ENCODE results near the gene EVC2.

- TF ChIP-seq CTCF (IDR thresholded peaks at IDR 0.05) (peak in 1 of 7 experiments; percentile 5), POLR2A (IDR thresholded peaks at IDR 0.05) (no peak)
Observed at GRCh38 chr4:5632066-5632440, 76.3 kb downstream of the EVC2 start.

Measured in body of pancreas (tissue), 4 donors.